WTC11 (cell line): ENCODE results near the gene EYS. TPM values are rescaled to one million over a fixed set of nuclear protein-coding genes. Genes with fewer than 3 reads are reported as not detected.

ENCODE experiments used
- ATAC-seq: fragments of 200-7000 bp; cut with Tn5 transposase; 2 replicates; pipeline ENCODE4 v1.10.0; 2021; ENCODE audit warnings: mild to moderate bottlenecking, moderate library complexity
- CTCF ChIA-PET: fragments of 300-600 bp; sonication (Branson Sonifier 250); formaldehyde crosslinking; loops from one replicate; lab custom pipeline; 2021; ENCODE audit warnings: antibody characterized with exemption; lab: Charles Lee
- POLR2A ChIA-PET: fragments of 350-600 bp; sonication (Branson Sonifier 250); formaldehyde crosslinking; loops from one replicate; lab custom pipeline; 2021; ENCODE audit warnings: antibody characterized with exemption; lab: Charles Lee
- DNase-seq: peaks from one replicate; pipeline ENCODE4 v3.0.0; 2021; ENCODE audit warnings: low spot score
- H3K27ac Mint-ChIP-seq: 2 replicates; pipeline ENCODE4 v1.8.0; 2021; ENCODE audit warnings: mixed read lengths
- H3K27me3 Mint-ChIP-seq: 2 replicates; pipeline ENCODE4 v1.8.0; 2021; ENCODE audit warnings: low read depth, mild to moderate bottlenecking, moderate library complexity, mixed read lengths
- H3K36me3 Mint-ChIP-seq: 2 replicates; pipeline ENCODE4 v1.8.0; 2021; ENCODE audit warnings: mixed read lengths
- H3K4me1 Mint-ChIP-seq: 2 replicates; pipeline ENCODE4 v1.8.0; 2022; ENCODE audit warnings: mixed read lengths
- H3K4me3 Mint-ChIP-seq: 2 replicates; pipeline ENCODE4 v1.8.0; 2021; ENCODE audit warnings: mild to moderate bottlenecking, moderate library complexity, mixed read lengths
- H3K9me3 Mint-ChIP-seq: 2 replicates; pipeline ENCODE4 v1.8.0; 2021; ENCODE audit warnings: mixed read lengths
- ATF1 ChIP-seq: sonication (generic); formaldehyde crosslinking; IDR thresholded peaks from 2 replicates; pipeline ENCODE4 v1.8.1; 2023; ENCODE audit warnings: mild to moderate bottlenecking, moderate library complexity, missing genetic modification reagents
- ATF3 ChIP-seq: sonication (generic); formaldehyde crosslinking; conservative IDR thresholded peaks from 2 replicates; pipeline ENCODE4 v1.8.1; 2022; ENCODE audit warnings: mild to moderate bottlenecking, missing genetic modification reagents
- EMX1 ChIP-seq: fragments of 250-450 bp; sonication (Bioruptor Pico); IDR thresholded peaks from 2 replicates; pipeline ENCODE4 v1.8.0; 2021; ENCODE audit warnings: mild to moderate bottlenecking
- FOXP1 ChIP-seq: sonication (generic); formaldehyde crosslinking; IDR thresholded peaks from 2 replicates; pipeline ENCODE4 v1.8.0; 2022; ENCODE audit warnings: missing genetic modification reagents, mild to moderate bottlenecking, moderate library complexity, borderline replicate concordance
- GTF2I ChIP-seq: fragments of 250-450 bp; sonication (Bioruptor Pico); conservative IDR thresholded peaks from 2 replicates; pipeline ENCODE4 v1.4.0; 2021; ENCODE audit warnings: mild to moderate bottlenecking
- KAT7 ChIP-seq: sonication (generic); formaldehyde crosslinking; IDR thresholded peaks from 2 replicates; pipeline ENCODE4 v1.8.1; 2023; ENCODE audit warnings: missing genetic modification reagents, mild to moderate bottlenecking, borderline replicate concordance
- MLX ChIP-seq: sonication (generic); formaldehyde crosslinking; IDR thresholded peaks from 2 replicates; pipeline ENCODE4 v1.8.1; 2023; ENCODE audit warnings: mild to moderate bottlenecking, missing genetic modification reagents, moderate library complexity
- NFATC4 ChIP-seq: fragments of 250-450 bp; sonication (Bioruptor Pico); IDR thresholded peaks from 2 replicates; pipeline ENCODE4 v1.9.0; 2021; ENCODE audit warnings: mild to moderate bottlenecking
- NR3C1 ChIP-seq: sonication (generic); formaldehyde crosslinking; conservative IDR thresholded peaks from 2 replicates; pipeline ENCODE4 v1.8.1; 2023; ENCODE audit warnings: low read depth, mild to moderate bottlenecking, missing genetic modification reagents
- PRDM15 ChIP-seq: sonication (generic); formaldehyde crosslinking; IDR thresholded peaks from 2 replicates; pipeline ENCODE4 v1.8.0; 2022; ENCODE audit warnings: missing genetic modification reagents
- SMAD3 ChIP-seq: sonication (generic); formaldehyde crosslinking; IDR thresholded peaks from 2 replicates; pipeline ENCODE4 v1.8.0; 2022; ENCODE audit warnings: missing genetic modification reagents, mild to moderate bottlenecking, borderline replicate concordance
- ZBTB21 ChIP-seq: sonication (generic); formaldehyde crosslinking; IDR thresholded peaks from 2 replicates; pipeline ENCODE4 v1.8.1; 2023; ENCODE audit warnings: mild to moderate bottlenecking, missing genetic modification reagents, borderline replicate concordance
- ZNF121 ChIP-seq: sonication (generic); formaldehyde crosslinking; IDR thresholded peaks from 2 replicates; pipeline ENCODE4 v1.8.0; 2023; ENCODE audit warnings: missing genetic modification reagents
- ZNF263 ChIP-seq: sonication (generic); formaldehyde crosslinking; IDR thresholded peaks from 2 replicates; pipeline ENCODE4 v1.8.1; 2022; ENCODE audit warnings: low read depth, mild to moderate bottlenecking, moderate library complexity, missing genetic modification reagents
- ZNF416 ChIP-seq: fragments of 250-450 bp; sonication (Bioruptor Pico); IDR thresholded peaks from 2 replicates; pipeline ENCODE4 v1.9.0; 2021; ENCODE audit warnings: mild to moderate bottlenecking, inconsistent platforms
- ZNF423 ChIP-seq: fragments of 250-450 bp; sonication (Bioruptor Pico); IDR thresholded peaks from 2 replicates; pipeline ENCODE4 v2.1.2; 2022; ENCODE audit warnings: mild to moderate bottlenecking, moderate library complexity
- ZNF512 ChIP-seq: sonication (generic); formaldehyde crosslinking; IDR thresholded peaks from 2 replicates; pipeline ENCODE4 v1.8.1; 2022; ENCODE audit warnings: missing genetic modification reagents, borderline replicate concordance
- ZNF671 ChIP-seq: fragments of 250-450 bp; sonication (Bioruptor Pico); IDR thresholded peaks from 2 replicates; pipeline ENCODE4 v1.8.0; 2021; ENCODE audit warnings: mild to moderate bottlenecking
- total RNA-seq: library from RNA; stranded (reverse); gene quantifications from 3 replicates; pipeline ENCODE4 v1.2.3, GENCODE V29; 2021
- TF ChIP-seq, protein P1 (sequence below): sonication (generic); formaldehyde crosslinking; IDR thresholded peaks from 2 replicates; pipeline ENCODE4 v1.8.1; 2023; ENCODE audit warnings: mild to moderate bottlenecking, moderate library complexity, missing genetic modification reagents
- TF ChIP-seq, protein P2 (sequence below): sonication (generic); formaldehyde crosslinking; IDR thresholded peaks from 2 replicates; pipeline ENCODE4 v1.8.0; 2023; ENCODE audit warnings: missing genetic modification reagents
- TF ChIP-seq, protein P3 (sequence below): sonication (generic); formaldehyde crosslinking; IDR thresholded peaks from 2 replicates; pipeline ENCODE4 v1.8.1; 2023; ENCODE audit warnings: mild to moderate bottlenecking, missing genetic modification reagents

Gene EYS
- total RNA-seq, 1 experiment from 2014 or later: not detected

- no peak for TF ChIP-seq ATF3
- TF ChIP-seq, all 79 proteins: peak for 0
These were observed 1473.3 kb downstream of the EYS start (continued) for GRCh38 chr6:64233746-64234145.

DNA sequence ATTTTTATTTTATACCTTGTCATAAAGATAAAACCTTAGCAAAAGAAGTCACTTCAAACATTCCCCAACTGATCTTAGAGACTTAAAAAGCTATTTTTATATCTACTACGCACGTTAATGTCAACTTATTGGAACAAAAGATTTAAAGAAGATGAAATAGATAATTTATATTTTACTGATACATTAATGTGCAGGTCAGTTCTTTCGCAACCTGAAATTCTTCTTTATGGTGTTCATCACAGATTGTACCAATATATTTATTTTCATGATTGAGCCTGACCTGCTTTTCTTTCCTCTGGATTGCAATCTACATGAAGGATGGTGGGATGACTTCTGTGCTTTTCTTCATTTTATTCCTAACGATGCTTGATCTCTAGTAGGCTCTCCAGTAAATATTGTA, 1475.1 kb downstream of the EYS start:
- ChIA-PET CTCF (no interaction called here), POLR2A (no interaction called here)
- TF ChIP-seq ZNF263 (CRISPR knock-in tag) (no peak), NFATC4 (CRISPR knock-in tag) (no peak), EMX1 (CRISPR knock-in tag) (no peak), NR3C1 (CRISPR knock-in tag) (no peak), ZNF121 (CRISPR knock-in tag) (no peak), MLX (CRISPR knock-in tag) (no peak), ZNF423 (no peak), ATF1 (CRISPR knock-in tag) (no peak), FOXP1 (CRISPR knock-in tag) (no peak), ZNF671 (CRISPR knock-in tag) (no peak), KAT7 (CRISPR knock-in tag) (no peak), SMAD3 (CRISPR knock-in tag) (no peak), GTF2I (CRISPR knock-in tag) (no peak), ZNF512 (CRISPR knock-in tag) (no peak), ZBTB21 (CRISPR knock-in tag) (no peak), PRDM15 (no peak), ZNF416 (CRISPR knock-in tag) (no peak)
- TF ChIP-seq, protein P1, sequence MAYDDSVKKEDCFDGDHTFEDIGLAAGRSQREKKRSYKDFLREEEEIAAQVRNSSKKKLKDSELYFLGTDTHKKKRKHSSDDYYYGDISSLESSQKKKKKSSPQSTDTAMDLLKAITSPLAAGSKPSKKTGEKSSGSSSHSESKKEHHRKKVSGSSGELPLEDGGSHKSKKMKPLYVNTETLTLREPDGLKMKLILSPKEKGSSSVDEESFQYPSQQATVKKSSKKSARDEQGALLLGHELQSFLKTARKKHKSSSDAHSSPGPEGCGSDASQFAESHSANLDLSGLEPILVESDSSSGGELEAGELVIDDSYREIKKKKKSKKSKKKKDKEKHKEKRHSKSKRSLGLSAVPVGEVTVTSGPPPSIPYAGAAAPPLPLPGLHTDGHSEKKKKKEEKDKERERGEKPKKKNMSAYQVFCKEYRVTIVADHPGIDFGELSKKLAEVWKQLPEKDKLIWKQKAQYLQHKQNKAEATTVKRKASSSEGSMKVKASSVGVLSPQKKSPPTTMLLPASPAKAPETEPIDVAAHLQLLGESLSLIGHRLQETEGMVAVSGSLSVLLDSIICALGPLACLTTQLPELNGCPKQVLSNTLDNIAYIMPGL (CRISPR knock-in tag): no peak
- TF ChIP-seq, protein P2, sequence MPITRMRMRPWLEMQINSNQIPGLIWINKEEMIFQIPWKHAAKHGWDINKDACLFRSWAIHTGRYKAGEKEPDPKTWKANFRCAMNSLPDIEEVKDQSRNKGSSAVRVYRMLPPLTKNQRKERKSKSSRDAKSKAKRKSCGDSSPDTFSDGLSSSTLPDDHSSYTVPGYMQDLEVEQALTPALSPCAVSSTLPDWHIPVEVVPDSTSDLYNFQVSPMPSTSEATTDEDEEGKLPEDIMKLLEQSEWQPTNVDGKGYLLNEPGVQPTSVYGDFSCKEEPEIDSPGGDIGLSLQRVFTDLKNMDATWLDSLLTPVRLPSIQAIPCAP: no peak
- TF ChIP-seq, protein P3, sequence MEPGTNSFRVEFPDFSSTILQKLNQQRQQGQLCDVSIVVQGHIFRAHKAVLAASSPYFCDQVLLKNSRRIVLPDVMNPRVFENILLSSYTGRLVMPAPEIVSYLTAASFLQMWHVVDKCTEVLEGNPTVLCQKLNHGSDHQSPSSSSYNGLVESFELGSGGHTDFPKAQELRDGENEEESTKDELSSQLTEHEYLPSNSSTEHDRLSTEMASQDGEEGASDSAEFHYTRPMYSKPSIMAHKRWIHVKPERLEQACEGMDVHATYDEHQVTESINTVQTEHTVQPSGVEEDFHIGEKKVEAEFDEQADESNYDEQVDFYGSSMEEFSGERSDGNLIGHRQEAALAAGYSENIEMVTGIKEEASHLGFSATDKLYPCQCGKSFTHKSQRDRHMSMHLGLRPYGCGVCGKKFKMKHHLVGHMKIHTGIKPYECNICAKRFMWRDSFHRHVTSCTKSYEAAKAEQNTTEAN (CRISPR knock-in tag): no peak
- ATAC-seq (no peak), DNase-seq (no peak)
- Mint-ChIP-seq H3K27me3 (no peaks in the 10 kb centered on the region), H3K27ac (no peak overlapping the region), H3K4me3 (no peak overlapping the region), H3K4me1 (no peaks in the 10 kb centered on the region), H3K36me3 (peaks cover 2% of the 10 kb centered on the region; the same call in 1 of the 2 replicates), H3K9me3 (peaks cover 12% of the 10 kb centered on the region; the same call in 1 of the 2 replicates)
